Stimulated activated CD8-positive, alpha-beta memory T cell treated with anti-CD3 and anti-CD28 coated beads, Interleukin-4, amount 100 ng/mL, for 48 hours (primary cell): ENCODE measurements around the gene RELT.
"Not testable (repeated sequence)": the region's sequence is repeated elsewhere in the genome, so short reads cannot be mapped to it uniquely, and the experiment has no call there.

ENCODE experiments used
- DNase-seq: peaks from one replicate; pipeline ENCODE4 v3.0.0-alpha.2; 2020

RELT gene

GRCh38 chr11:73404506-73405145 is 28.4 kb downstream of the RELT start:
- no peak for DNase-seq

GRCh38 chr11:73405146-73405510 is 28.9 kb downstream of the RELT start:
- no peak for DNase-seq

- DNase-seq, result no peak
Measured at GRCh38 chr11:73406131-73406530, 29.9 kb downstream of the RELT start.

GRCh38 chr11:73406619-73407018 is 30.4 kb downstream of the RELT start:
- no peak for DNase-seq

- no peak for DNase-seq
Measured at GRCh38 chr11:73409431-73409830, 33.2 kb downstream of the RELT start.

GRCh38 chr11:73410627-73411026 is 34.4 kb downstream of the RELT start:
- DNase-seq, result no peak

GRCh38 chr11:73411031-73411430 is 34.8 kb downstream of the RELT start:
- no peak for DNase-seq

GRCh38 chr11:73412308-73412707 is 36.1 kb downstream of the RELT start:
- DNase-seq, result no peak

- DNase-seq, result no peak
Measured at GRCh38 chr11:73413256-73413655, 37.1 kb downstream of the RELT start.

- no peak for DNase-seq
Measured at GRCh38 chr11:73414977-73415651, 38.9 kb downstream of the RELT start.

- DNase-seq, result no peak
Measured at GRCh38 chr11:73415854-73416615, 39.8 kb downstream of the RELT start.

- DNase-seq, result no peak
Measured at GRCh38 chr11:73416786-73417185, 40.6 kb downstream of the RELT start.

GRCh38 chr11:73420136-73420535 is 43.9 kb downstream of the RELT start:
- no peak for DNase-seq

- DNase-seq, result no peak
Measured at GRCh38 chr11:73422886-73423285, 46.7 kb downstream of the RELT start.

GRCh38 chr11:73423506-73423905 is 47.3 kb downstream of the RELT start:
- DNase-seq, result no peak

- DNase-seq, result no peak
Measured at GRCh38 chr11:73425108-73425507, 48.9 kb downstream of the RELT start.

GRCh38 chr11:73426219-73426850 is 50.1 kb downstream of the RELT start:
- DNase-seq, result no peak

- DNase-seq, result no peak
Measured at GRCh38 chr11:73428227-73428626, 52.0 kb downstream of the RELT start.

- DNase-seq, result no peak
Measured at GRCh38 chr11:73428699-73429098, 52.5 kb downstream of the RELT start.

GRCh38 chr11:73429121-73429750 is 53.0 kb downstream of the RELT start:
- no peak for DNase-seq

GRCh38 chr11:73430326-73430725 is 54.1 kb downstream of the RELT start:
- DNase-seq, result no peak

GRCh38 chr11:73431396-73431795 is 55.2 kb downstream of the RELT start:
- DNase-seq, result no peak

- not testable (repeated sequence) for DNase-seq
Measured at GRCh38 chr11:73436859-73437258, 60.7 kb downstream of the RELT start.
